HG03135 (cell line): ENCODE measurements around the gene KRTAP5-9.
"Not testable (repeated sequence)": the region's sequence is repeated elsewhere in the genome, so short reads cannot be mapped to it uniquely, and the experiment has no call there.

Source experiments
- ATAC-seq: cut with Tn5 transposase; IDR thresholded peaks from one replicate; pipeline ENCODE4 v1.9.1; 2021; ENCODE audit warnings: mild to moderate bottlenecking, moderate library complexity; ENCODE audit not compliant: unreplicated experiment

The KRTAP5-9 gene

GRCh38 chr11:71581826-71582225 lies 33.6 kb downstream of the KRTAP5-9 start:
- ATAC-seq, result no peak

- no peak for ATAC-seq
Observed at GRCh38 chr11:71582309-71582895, 34.2 kb downstream of the KRTAP5-9 start, which contains the start of gene KRTAP5-11. KRTAP5-11 (minus strand) TSS chr11:71582875; CDS start chr11:71582837, 38 bp downstream.

GRCh38 chr11:71582969-71583368 lies 34.7 kb downstream of the KRTAP5-9 start:
- not testable (repeated sequence) for ATAC-seq

- ATAC-seq, result not testable (repeated sequence)
Observed at GRCh38 chr11:71585673-71586072, 37.5 kb downstream of the KRTAP5-9 start.

GRCh38 chr11:71588314-71588713 lies 40.1 kb downstream of the KRTAP5-9 start:
- ATAC-seq, result not testable (repeated sequence)

- not testable (repeated sequence) for ATAC-seq
Observed at GRCh38 chr11:71588822-71589545, 40.8 kb downstream of the KRTAP5-9 start.

- ATAC-seq, result not testable (repeated sequence)
Observed at GRCh38 chr11:71589546-71589920, 41.3 kb downstream of the KRTAP5-9 start.
